ENCODE data around the gene CSTPP1.

DNA sequence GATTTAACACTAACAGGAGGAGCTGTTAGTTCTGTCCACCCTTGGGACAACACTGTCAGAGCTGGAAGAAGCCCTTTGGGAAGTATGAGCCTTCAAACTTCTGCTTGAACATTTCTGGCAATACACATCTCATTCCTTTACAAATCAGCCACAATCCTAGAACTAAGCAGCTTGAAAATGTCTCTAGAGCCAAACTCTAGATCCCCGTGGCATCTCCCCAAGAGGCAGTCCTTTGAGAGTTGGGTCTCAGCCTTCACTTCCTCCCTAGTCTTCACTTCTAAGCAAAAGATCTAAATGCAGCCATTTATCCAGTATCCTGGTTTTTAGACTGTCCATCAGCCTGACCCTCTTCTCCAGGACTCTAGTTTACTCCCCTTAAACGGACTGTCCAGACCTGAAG is 213.2 kb downstream of the CSTPP1 start:
- TF ChIP-seq, protein P1, sequence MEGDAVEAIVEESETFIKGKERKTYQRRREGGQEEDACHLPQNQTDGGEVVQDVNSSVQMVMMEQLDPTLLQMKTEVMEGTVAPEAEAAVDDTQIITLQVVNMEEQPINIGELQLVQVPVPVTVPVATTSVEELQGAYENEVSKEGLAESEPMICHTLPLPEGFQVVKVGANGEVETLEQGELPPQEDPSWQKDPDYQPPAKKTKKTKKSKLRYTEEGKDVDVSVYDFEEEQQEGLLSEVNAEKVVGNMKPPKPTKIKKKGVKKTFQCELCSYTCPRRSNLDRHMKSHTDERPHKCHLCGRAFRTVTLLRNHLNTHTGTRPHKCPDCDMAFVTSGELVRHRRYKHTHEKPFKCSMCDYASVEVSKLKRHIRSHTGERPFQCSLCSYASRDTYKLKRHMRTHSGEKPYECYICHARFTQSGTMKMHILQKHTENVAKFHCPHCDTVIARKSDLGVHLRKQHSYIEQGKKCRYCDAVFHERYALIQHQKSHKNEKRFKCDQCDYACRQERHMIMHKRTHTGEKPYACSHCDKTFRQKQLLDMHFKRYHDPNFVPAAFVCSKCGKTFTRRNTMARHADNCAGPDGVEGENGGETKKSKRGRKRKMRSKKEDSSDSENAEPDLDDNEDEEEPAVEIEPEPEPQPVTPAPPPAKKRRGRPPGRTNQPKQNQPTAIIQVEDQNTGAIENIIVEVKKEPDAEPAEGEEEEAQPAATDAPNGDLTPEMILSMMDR (IDR thresholded peaks at IDR 0.05), result no peak
- TF ChIP-seq EP300 (IDR thresholded peaks at IDR 0.05), result no peak
- no peak for TF ChIP-seq POLR2A (IDR thresholded peaks at IDR 0.05)
- no peak for TF ChIP-seq POLR2AphosphoS5 (IDR thresholded peaks at IDR 0.05)

Data from stomach (tissue), 4 donors.